HepG2 (cell line): ENCODE data around the gene SRRM1. TPM values are rescaled to one million over a fixed set of nuclear protein-coding genes. Genes with fewer than 3 reads are reported as not detected.
A peak's percentile ranks its signal among the peaks of the same experiment; 100 is the strongest.

ENCODE experiments used
- ARID3A ChIP-seq: IDR thresholded peaks from 2 replicates; pipeline ENCODE4 v1.6.1; 2012; ENCODE audit warnings: low read depth, low read length, improper control_type of control experiment
- CTCF ChIP-seq: sonication (generic); formaldehyde crosslinking; IDR thresholded peaks from 2 replicates; pipeline ENCODE4 v1.5.0; 2020; ENCODE audit warnings: mild to moderate bottlenecking, missing genetic modification reagents, moderate library complexity
- ESRRA ChIP-seq: sonication (generic); formaldehyde crosslinking; IDR thresholded peaks from 2 replicates; pipeline ENCODE4 v1.5.1; 2020; ENCODE audit warnings: mild to moderate bottlenecking, low read depth, missing genetic modification reagents
- GABPB1 ChIP-seq: IDR thresholded peaks from 2 replicates; pipeline ENCODE4 v1.6.1; 2016; ENCODE audit warnings: mild to moderate bottlenecking, missing genetic modification reagents, moderate library complexity, missing compliant biosample characterization
- HCFC1 ChIP-seq: fragments of 150-350 bp; IDR thresholded peaks from 2 replicates; pipeline ENCODE4 v1.6.1; 2014; ENCODE audit warnings: low read depth, low read length
- HDAC1 ChIP-seq: sonication (generic); formaldehyde crosslinking; IDR thresholded peaks from 2 replicates; pipeline ENCODE4 v1.5.1; 2020; ENCODE audit warnings: mild to moderate bottlenecking, missing genetic modification reagents
- HHEX ChIP-seq: IDR thresholded peaks from 2 replicates; pipeline ENCODE4 v1.6.1; 2016; ENCODE audit warnings: control low read depth
- MEF2D ChIP-seq: sonication (generic); formaldehyde crosslinking; IDR thresholded peaks from 2 replicates; pipeline ENCODE4 v1.5.1; 2020; ENCODE audit warnings: mild to moderate bottlenecking, missing genetic modification reagents
- SRSF1 ChIP-seq: fragments of 200-400 bp; formaldehyde crosslinking; optimal IDR thresholded peaks from 2 replicates; pipeline ENCODE3; 2017; ENCODE audit warnings: mild to moderate bottlenecking, low read depth, low read length, moderate library complexity
- THAP9 ChIP-seq: sonication (generic); formaldehyde crosslinking; IDR thresholded peaks from 2 replicates; pipeline ENCODE4; 2020; ENCODE audit warnings: missing genetic modification reagents, mild to moderate bottlenecking, borderline replicate concordance
- ZBTB34 ChIP-seq: sonication (generic); formaldehyde crosslinking; IDR thresholded peaks from 2 replicates; pipeline ENCODE4 v1.8.0; 2022; ENCODE audit warnings: mild to moderate bottlenecking, missing genetic modification reagents
- ZFY ChIP-seq: sonication (generic); formaldehyde crosslinking; IDR thresholded peaks from 2 replicates; pipeline ENCODE4 v1.4.0; 2020; ENCODE audit warnings: missing genetic modification reagents
- ZNF160 ChIP-seq: sonication (generic); formaldehyde crosslinking; IDR thresholded peaks from 2 replicates; pipeline ENCODE4 v1.8.0; 2022; ENCODE audit warnings: mild to moderate bottlenecking, inconsistent platforms, missing genetic modification reagents
- ZNF674 ChIP-seq: sonication (generic); formaldehyde crosslinking; IDR thresholded peaks from 2 replicates; pipeline ENCODE4 v1.5.0; 2020; ENCODE audit warnings: low read depth, mild to moderate bottlenecking, missing genetic modification reagents
- ZNF850 ChIP-seq: sonication (generic); formaldehyde crosslinking; conservative IDR thresholded peaks from 2 replicates; pipeline ENCODE4 v1.9.0; 2021; ENCODE audit warnings: mild to moderate bottlenecking, missing genetic modification reagents
- polyA plus RNA-seq, 8 experiments: library from polyadenylated mRNA; depleted of rRNA in 3 of 8; stranded (reverse) in 7 of 8; unstranded in 1 of 8; fragments of >200 nt; fragmentation: Illumina TruSeq in 4 of 8; extraction: Trizol in 4 of 8; gene quantifications; 2 replicates each; pipeline versions ENCODE4 v1.2.1 to v1.2.3, GENCODE V29; 2011 to 2016; ENCODE audit warnings: low read depth in 4 of 8, missing spikeins in 1 of 8, mixed read lengths in 1 of 8; ENCODE audit not compliant: insufficient read depth in 1 of 8
- total RNA-seq, 5 experiments: library from RNA; depleted of rRNA; stranded (reverse); fragments of >200 nt; fragmentation: Illumina TruSeq; extraction: Trizol; gene quantifications; 2 replicates each; pipeline ENCODE4 v1.2.3, GENCODE V29; 2016; ENCODE audit warnings: low read depth in 1 of 5
- TF ChIP-seq, protein P1 (sequence below): sonication (generic); formaldehyde crosslinking; IDR thresholded peaks from 2 replicates; pipeline ENCODE4 v1.4.0; 2020; ENCODE audit warnings: missing genetic modification reagents
- TF ChIP-seq, protein P2 (sequence below): sonication (generic); formaldehyde crosslinking; IDR thresholded peaks from 2 replicates; pipeline ENCODE4 v1.4.0; 2020; ENCODE audit warnings: missing genetic modification reagents, borderline replicate concordance
- TF ChIP-seq, protein P3 (sequence below): sonication (generic); formaldehyde crosslinking; IDR thresholded peaks from 2 replicates; pipeline ENCODE4 v1.9.0; 2021; ENCODE audit warnings: missing genetic modification reagents, borderline replicate concordance

The SRRM1 gene
- total and polyA plus RNA-seq, 2 of the 13 experiments (the other 11 are each of a cell fraction or from before 2014, with no cell fraction given): 31.6 to 44.5 TPM

GRCh38 chr1:24643363-24644099 is 429 bp downstream of the SRRM1 start (continued):
- TF ChIP-seq ZBTB34 (CRISPR knock-in tag) (no peak), ZNF160 (no peak), HCFC1 (no peak; the same call in 1 of the 2 replicates), ZNF674 (CRISPR knock-in tag) (peak; percentile 84), ZNF850 (CRISPR knock-in tag) (no peak), ESRRA (CRISPR knock-in tag) (0 out of 2 replicates have a peak, but pooled peaks have one; percentile 1), GABPB1 (CRISPR knock-in tag) (peak; percentile 25; the same call in 1 of the 2 replicates), MEF2D (CRISPR knock-in tag) (no peak), CTCF (CRISPR knock-in tag) (no peak), THAP9 (CRISPR knock-in tag) (peak; percentile 40; the same call in 1 of the 2 replicates), ZFY (CRISPR knock-in tag) (peak; percentile 74), HDAC1 (CRISPR knock-in tag) (0 out of 2 replicates have a peak, but pooled peaks have one; percentile 11), SRSF1 (peak; percentile 7), ARID3A (no peak; the same call in 1 of the 2 replicates), HHEX (CRISPR knock-in tag) (no peak)
- TF ChIP-seq, protein P1, sequence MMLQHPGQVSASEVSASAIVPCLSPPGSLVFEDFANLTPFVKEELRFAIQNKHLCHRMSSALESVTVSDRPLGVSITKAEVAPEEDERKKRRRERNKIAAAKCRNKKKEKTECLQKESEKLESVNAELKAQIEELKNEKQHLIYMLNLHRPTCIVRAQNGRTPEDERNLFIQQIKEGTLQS (CRISPR knock-in tag): no peak; the same call in 1 of the 2 replicates
- TF ChIP-seq, protein P2, sequence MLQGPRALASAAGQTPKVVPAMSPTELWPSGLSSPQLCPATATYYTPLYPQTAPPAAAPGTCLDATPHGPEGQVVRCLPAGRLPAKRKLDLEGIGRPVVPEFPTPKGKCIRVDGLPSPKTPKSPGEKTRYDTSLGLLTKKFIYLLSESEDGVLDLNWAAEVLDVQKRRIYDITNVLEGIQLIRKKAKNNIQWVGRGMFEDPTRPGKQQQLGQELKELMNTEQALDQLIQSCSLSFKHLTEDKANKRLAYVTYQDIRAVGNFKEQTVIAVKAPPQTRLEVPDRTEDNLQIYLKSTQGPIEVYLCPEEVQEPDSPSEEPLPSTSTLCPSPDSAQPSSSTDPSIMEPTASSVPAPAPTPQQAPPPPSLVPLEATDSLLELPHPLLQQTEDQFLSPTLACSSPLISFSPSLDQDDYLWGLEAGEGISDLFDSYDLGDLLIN: no peak
- TF ChIP-seq, protein P3, sequence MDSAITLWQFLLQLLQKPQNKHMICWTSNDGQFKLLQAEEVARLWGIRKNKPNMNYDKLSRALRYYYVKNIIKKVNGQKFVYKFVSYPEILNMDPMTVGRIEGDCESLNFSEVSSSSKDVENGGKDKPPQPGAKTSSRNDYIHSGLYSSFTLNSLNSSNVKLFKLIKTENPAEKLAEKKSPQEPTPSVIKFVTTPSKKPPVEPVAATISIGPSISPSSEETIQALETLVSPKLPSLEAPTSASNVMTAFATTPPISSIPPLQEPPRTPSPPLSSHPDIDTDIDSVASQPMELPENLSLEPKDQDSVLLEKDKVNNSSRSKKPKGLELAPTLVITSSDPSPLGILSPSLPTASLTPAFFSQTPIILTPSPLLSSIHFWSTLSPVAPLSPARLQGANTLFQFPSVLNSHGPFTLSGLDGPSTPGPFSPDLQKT (CRISPR knock-in tag): no peak
